ENCODE data around the gene FHIP2A.
"Not testable (repeated sequence)": the region's sequence is repeated elsewhere in the genome, so short reads cannot be mapped to it uniquely, and the experiment has no call there.

FHIP2A gene

GRCh38 chr10:114782666-114783065 lies 38.9 kb upstream of the FHIP2A start:
- TF ChIP-seq SUZ12 (IDR thresholded peaks at IDR 0.05; ENCODE audit: extremely low read depth, insufficient read depth, insufficient read length) = no peak
- TF ChIP-seq ZNF274 (IDR thresholded peaks at IDR 0.05; ENCODE audit: low read depth, low read length) = no peak
- no peak for TF ChIP-seq YY1 (IDR thresholded peaks at IDR 0.05; ENCODE audit: insufficient read depth, insufficient read length)
- no peaks in the 10 kb centered on the region for H3K9me3 ChIP-seq (ENCODE audit: insufficient read depth, low read length)
- peaks cover 3% of the 10 kb centered on the region for H3K4me1 ChIP-seq (ENCODE audit: insufficient read depth, insufficient read length)
- no peaks in the 10 kb centered on the region for H3K36me3 ChIP-seq (ENCODE audit: insufficient read depth, insufficient read length, low read length)
- no peak overlapping the region for H3K4me3 ChIP-seq (ENCODE audit: insufficient read length, low read depth)
- DNase-seq (ENCODE audit: low read depth, low spot score) = no peak
- no peak overlapping the region for H3K9ac ChIP-seq (ENCODE audit: insufficient read length, low read depth)
- H3K27me3 ChIP-seq (ENCODE audit: insufficient read depth, insufficient read length) = no peaks in the 10 kb centered on the region

GRCh38 chr10:114783686-114784085 lies 37.9 kb upstream of the FHIP2A start:
- TF ChIP-seq YY1 (IDR thresholded peaks at IDR 0.05; ENCODE audit: insufficient read depth, insufficient read length) = no peak
- TF ChIP-seq ZNF274 (IDR thresholded peaks at IDR 0.05; ENCODE audit: low read depth, low read length) = no peak
- no peak for TF ChIP-seq SUZ12 (IDR thresholded peaks at IDR 0.05; ENCODE audit: extremely low read depth, insufficient read depth, insufficient read length)
- H3K27me3 ChIP-seq (ENCODE audit: insufficient read depth, insufficient read length) = no peaks in the 10 kb centered on the region
- no peak for DNase-seq (ENCODE audit: low read depth, low spot score)

GRCh38 chr10:114786492-114786891 lies 35.1 kb upstream of the FHIP2A start:
- H3K27me3 ChIP-seq (ENCODE audit: insufficient read depth, insufficient read length); H3K4me1 ChIP-seq (ENCODE audit: insufficient read depth, insufficient read length); H3K9ac ChIP-seq (ENCODE audit: insufficient read length, low read depth); H3K36me3 ChIP-seq (ENCODE audit: insufficient read depth, insufficient read length, low read length); H3K4me3 ChIP-seq (ENCODE audit: insufficient read length, low read depth); H3K9me3 ChIP-seq (ENCODE audit: insufficient read depth, low read length); DNase-seq (ENCODE audit: low read depth, low spot score): not testable (repeated sequence)

More at GRCh38 chr10:114783686-114784085, 37.9 kb upstream of the FHIP2A start:
- Histone ChIP-seq H3K9ac (ENCODE audit: insufficient read length, low read depth) (no peak overlapping the region), H3K9me3 (ENCODE audit: insufficient read depth, low read length) (no peaks in the 10 kb centered on the region), H3K36me3 (ENCODE audit: insufficient read depth, insufficient read length, low read length) (no peaks in the 10 kb centered on the region), H3K4me3 (ENCODE audit: insufficient read length, low read depth) (no peak overlapping the region), H3K4me1 (ENCODE audit: insufficient read depth, insufficient read length) (peaks cover 3% of the 10 kb centered on the region)

- not testable (repeated sequence) for H3K4me1 ChIP-seq (ENCODE audit: insufficient read depth, insufficient read length); H3K36me3 ChIP-seq (ENCODE audit: insufficient read depth, insufficient read length, low read length); H3K27me3 ChIP-seq (ENCODE audit: insufficient read depth, insufficient read length); H3K9ac ChIP-seq (ENCODE audit: insufficient read length, low read depth); H3K9me3 ChIP-seq (ENCODE audit: insufficient read depth, low read length); H3K4me3 ChIP-seq (ENCODE audit: insufficient read length, low read depth); DNase-seq (ENCODE audit: low read depth, low spot score)
These were observed 34.4 kb upstream of the FHIP2A start for GRCh38 chr10:114787131-114787530.

GRCh38 chr10:114791768-114792167 lies 29.8 kb upstream of the FHIP2A start:
- no peak for TF ChIP-seq ZNF274 (IDR thresholded peaks at IDR 0.05; ENCODE audit: low read depth, low read length)
- no peak for TF ChIP-seq SUZ12 (IDR thresholded peaks at IDR 0.05; ENCODE audit: extremely low read depth, insufficient read depth, insufficient read length)
- TF ChIP-seq YY1 (IDR thresholded peaks at IDR 0.05; ENCODE audit: insufficient read depth, insufficient read length) = no peak

GRCh38 chr10:114795039-114795438 lies 26.5 kb upstream of the FHIP2A start:
- TF ChIP-seq YY1 (IDR thresholded peaks at IDR 0.05; ENCODE audit: insufficient read depth, insufficient read length) (no peak), ZNF274 (IDR thresholded peaks at IDR 0.05; ENCODE audit: low read depth, low read length) (no peak), SUZ12 (IDR thresholded peaks at IDR 0.05; ENCODE audit: extremely low read depth, insufficient read depth, insufficient read length) (no peak)
- Histone ChIP-seq H3K36me3 (ENCODE audit: insufficient read depth, insufficient read length, low read length) (no peaks in the 10 kb centered on the region), H3K27me3 (ENCODE audit: insufficient read depth, insufficient read length) (no peaks in the 10 kb centered on the region), H3K9me3 (ENCODE audit: insufficient read depth, low read length) (no peaks in the 10 kb centered on the region), H3K4me3 (ENCODE audit: insufficient read length, low read depth) (no peak overlapping the region), H3K9ac (ENCODE audit: insufficient read length, low read depth) (no peak overlapping the region), H3K4me1 (ENCODE audit: insufficient read depth, insufficient read length) (no peaks in the 10 kb centered on the region)
- DNase-seq (ENCODE audit: low read depth, low spot score) = no peak

More at GRCh38 chr10:114791768-114792167, 29.8 kb upstream of the FHIP2A start:
- H3K4me3 ChIP-seq (ENCODE audit: insufficient read length, low read depth) = no peak overlapping the region
- no peaks in the 10 kb centered on the region for H3K9me3 ChIP-seq (ENCODE audit: insufficient read depth, low read length)
- DNase-seq (ENCODE audit: low read depth, low spot score) = no peak
- H3K4me1 ChIP-seq (ENCODE audit: insufficient read depth, insufficient read length) = no peaks in the 10 kb centered on the region
- no peaks in the 10 kb centered on the region for H3K36me3 ChIP-seq (ENCODE audit: insufficient read depth, insufficient read length, low read length)
- H3K27me3 ChIP-seq (ENCODE audit: insufficient read depth, insufficient read length) = no peaks in the 10 kb centered on the region
- H3K9ac ChIP-seq (ENCODE audit: insufficient read length, low read depth) = no peak overlapping the region

- TF ChIP-seq SUZ12 (IDR thresholded peaks at IDR 0.05; ENCODE audit: extremely low read depth, insufficient read depth, insufficient read length) = no peak
- no peak for TF ChIP-seq ZNF274 (IDR thresholded peaks at IDR 0.05; ENCODE audit: low read depth, low read length)
- TF ChIP-seq YY1 (IDR thresholded peaks at IDR 0.05; ENCODE audit: insufficient read depth, insufficient read length) = no peak
- H3K9me3 ChIP-seq (ENCODE audit: insufficient read depth, low read length) = no peaks in the 10 kb centered on the region
- H3K4me3 ChIP-seq (ENCODE audit: insufficient read length, low read depth) = no peak overlapping the region
- DNase-seq (ENCODE audit: low read depth, low spot score) = no peak
- no peaks in the 10 kb centered on the region for H3K27me3 ChIP-seq (ENCODE audit: insufficient read depth, insufficient read length)
- no peaks in the 10 kb centered on the region for H3K36me3 ChIP-seq (ENCODE audit: insufficient read depth, insufficient read length, low read length)
- no peaks in the 10 kb centered on the region for H3K4me1 ChIP-seq (ENCODE audit: insufficient read depth, insufficient read length)
- H3K9ac ChIP-seq (ENCODE audit: insufficient read length, low read depth) = no peak overlapping the region
These were observed 21.2 kb upstream of the FHIP2A start for GRCh38 chr10:114800361-114800760.

- no peaks in the 10 kb centered on the region for H3K36me3 ChIP-seq (ENCODE audit: insufficient read depth, insufficient read length, low read length)
- H3K4me1 ChIP-seq (ENCODE audit: insufficient read depth, insufficient read length) = no peaks in the 10 kb centered on the region
- no peaks in the 10 kb centered on the region for H3K27me3 ChIP-seq (ENCODE audit: insufficient read depth, insufficient read length)
- no peaks in the 10 kb centered on the region for H3K9me3 ChIP-seq (ENCODE audit: insufficient read depth, low read length)
- H3K9ac ChIP-seq (ENCODE audit: insufficient read length, low read depth) = no peak overlapping the region
- no peak for DNase-seq (ENCODE audit: low read depth, low spot score)
- H3K4me3 ChIP-seq (ENCODE audit: insufficient read length, low read depth) = no peak overlapping the region
- TF ChIP-seq SUZ12 (IDR thresholded peaks at IDR 0.05; ENCODE audit: extremely low read depth, insufficient read depth, insufficient read length) (no peak), YY1 (IDR thresholded peaks at IDR 0.05; ENCODE audit: insufficient read depth, insufficient read length) (no peak), ZNF274 (IDR thresholded peaks at IDR 0.05; ENCODE audit: low read depth, low read length) (no peak)
These were observed 20.2 kb upstream of the FHIP2A start for GRCh38 chr10:114801411-114801813.

Measured in NT2/D1 (cell line).